ENCODE data around the gene KCNK10.

The KCNK10 gene

DNA sequence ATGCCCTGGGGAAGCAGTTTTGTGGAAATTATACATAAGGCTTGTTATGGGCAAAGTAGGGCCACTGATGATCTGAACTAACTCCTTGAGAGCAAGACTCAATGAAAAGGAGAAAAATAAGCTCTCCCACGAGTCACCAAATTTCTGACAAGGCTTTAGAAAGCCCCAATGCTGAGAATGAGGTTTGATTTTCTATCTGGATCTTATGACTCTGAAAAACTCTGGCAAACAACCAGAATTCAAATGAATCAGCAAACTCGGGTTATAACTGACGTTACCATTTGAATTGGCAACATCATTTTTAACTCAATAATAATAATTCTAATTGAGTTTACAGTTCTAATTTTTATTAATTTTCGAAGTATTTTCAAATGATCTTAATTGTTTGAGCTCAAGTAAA, 79.1 kb downstream of the KCNK10 start:
- no peak overlapping the region for H3K9ac ChIP-seq (ENCODE audit: low read depth, low read length)
- no peak overlapping the region for H3K4me3 ChIP-seq (ENCODE audit: low read length)
- no peaks in the 10 kb centered on the region; the same call in 1 of the 2 replicates for H3K4me1 ChIP-seq (ENCODE audit: insufficient read depth, low read length)
- no peaks in the 10 kb centered on the region for H3K9me3 ChIP-seq (ENCODE audit: insufficient read depth, low read depth, low read length)
- no peaks in the 10 kb centered on the region for H3K27me3 ChIP-seq (ENCODE audit: insufficient read depth, low read length)
- no peaks in the 10 kb centered on the region for H3K36me3 ChIP-seq (ENCODE audit: insufficient read depth, low read depth, low read length)
- no peak overlapping the region for H3K27ac ChIP-seq (ENCODE audit: low read length)

DNA sequence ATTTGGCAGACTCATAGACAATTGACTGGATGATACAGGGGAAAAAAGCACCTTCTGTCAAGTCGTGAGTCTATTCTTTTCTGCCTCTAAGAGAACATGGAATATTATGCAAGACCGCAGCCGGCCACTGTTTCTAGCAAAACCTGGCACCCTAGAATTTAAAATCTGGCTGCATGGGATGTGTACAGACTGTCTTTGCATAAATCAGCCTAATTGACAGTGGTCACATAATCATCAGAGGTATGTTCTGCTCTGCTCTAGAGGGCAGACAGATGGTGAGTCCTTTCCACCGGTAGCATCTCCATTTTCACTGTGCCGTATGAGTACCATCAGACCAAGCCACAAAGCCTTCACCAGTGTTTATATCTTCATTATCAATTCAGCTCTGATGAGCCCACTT, 80.6 kb downstream of the KCNK10 start:
- no peaks in the 10 kb centered on the region for H3K36me3 ChIP-seq (ENCODE audit: insufficient read depth, low read depth, low read length)
- H3K9me3 ChIP-seq (ENCODE audit: insufficient read depth, low read depth, low read length) = no peaks in the 10 kb centered on the region
- no peaks in the 10 kb centered on the region for H3K27me3 ChIP-seq (ENCODE audit: insufficient read depth, low read length)
- H3K9ac ChIP-seq (ENCODE audit: low read depth, low read length) = no peak overlapping the region
- no peaks in the 10 kb centered on the region; the same call in 1 of the 2 replicates for H3K4me1 ChIP-seq (ENCODE audit: insufficient read depth, low read length)
- no peak overlapping the region for H3K4me3 ChIP-seq (ENCODE audit: low read length)
- no peak overlapping the region for H3K27ac ChIP-seq (ENCODE audit: low read length)

DNA sequence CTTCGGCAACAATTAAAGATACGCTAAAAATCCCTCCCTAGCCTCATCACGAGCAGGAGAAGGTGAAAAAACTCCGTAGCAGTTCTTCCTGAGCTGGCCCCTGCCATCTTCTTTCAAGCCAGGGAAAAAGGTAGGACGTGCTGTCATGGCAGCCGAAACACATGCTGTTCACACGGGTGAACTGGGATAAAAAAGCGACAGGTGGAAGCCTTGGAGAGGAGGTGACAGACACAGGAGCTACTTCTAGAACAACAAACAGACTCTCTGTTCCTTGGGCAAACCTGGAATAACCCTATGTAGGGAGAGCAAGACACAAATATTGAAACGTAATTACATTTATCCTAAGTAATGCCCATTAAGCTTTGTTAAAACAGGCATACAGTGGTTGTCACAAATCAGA, 81.3 kb downstream of the KCNK10 start:
- Histone ChIP-seq H3K9ac (ENCODE audit: low read depth, low read length) (no peak overlapping the region), H3K27me3 (ENCODE audit: insufficient read depth, low read length) (no peaks in the 10 kb centered on the region), H3K27ac (ENCODE audit: low read length) (no peak overlapping the region), H3K9me3 (ENCODE audit: insufficient read depth, low read depth, low read length) (no peaks in the 10 kb centered on the region), H3K36me3 (ENCODE audit: insufficient read depth, low read depth, low read length) (no peaks in the 10 kb centered on the region), H3K4me1 (ENCODE audit: insufficient read depth, low read length) (no peaks in the 10 kb centered on the region; the same call in 1 of the 2 replicates), H3K4me3 (ENCODE audit: low read length) (no peak overlapping the region)

DNA sequence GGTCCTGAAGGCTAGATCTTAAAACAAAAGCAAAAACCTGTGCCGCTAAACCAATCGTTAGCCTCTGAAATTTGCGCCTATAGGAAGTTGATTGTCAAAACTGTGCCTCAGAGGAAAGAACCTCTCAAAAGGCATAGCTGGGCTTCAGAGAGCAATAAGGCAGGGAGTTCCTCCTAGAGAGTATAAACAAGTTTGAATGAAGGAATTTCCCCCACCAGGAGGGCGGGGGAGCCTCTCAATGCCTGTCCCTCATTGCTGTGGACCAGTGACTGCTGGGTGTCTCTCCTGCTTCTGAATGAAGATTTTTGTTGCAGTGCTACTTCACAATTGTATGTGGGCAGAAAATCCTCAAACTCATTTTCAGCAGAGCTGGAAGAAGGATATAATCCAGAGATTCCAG, 88.6 kb downstream of the KCNK10 start:
- Histone ChIP-seq H3K36me3 (ENCODE audit: insufficient read depth, low read depth, low read length) (no peaks in the 10 kb centered on the region), H3K9ac (ENCODE audit: low read depth, low read length) (no peak overlapping the region), H3K4me1 (ENCODE audit: insufficient read depth, low read length) (no peaks in the 10 kb centered on the region; the same call in 1 of the 2 replicates), H3K9me3 (ENCODE audit: insufficient read depth, low read depth, low read length) (no peaks in the 10 kb centered on the region), H3K27me3 (ENCODE audit: insufficient read depth, low read length) (no peaks in the 10 kb centered on the region), H3K27ac (ENCODE audit: low read length) (no peak overlapping the region), H3K4me3 (ENCODE audit: low read length) (no peak overlapping the region)

DNA sequence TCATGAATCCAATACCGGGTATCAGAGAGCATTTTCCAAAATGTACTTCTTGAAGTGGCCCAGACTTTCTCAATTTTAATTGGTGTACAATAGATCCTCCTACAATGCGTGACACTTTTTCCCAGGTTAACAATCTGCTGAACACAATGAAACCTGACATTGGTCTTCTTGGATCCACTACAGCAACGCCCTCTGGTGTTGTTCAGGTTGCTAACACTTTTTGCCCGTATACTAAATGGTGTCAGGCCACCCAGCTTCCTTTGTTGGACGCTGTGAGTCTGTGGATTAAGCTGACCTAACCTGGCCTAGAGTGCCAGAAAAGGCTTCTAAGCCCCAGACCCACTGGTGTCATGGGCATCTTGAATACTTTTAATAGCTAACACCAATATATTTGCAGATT, 89.2 kb downstream of the KCNK10 start:
- Histone ChIP-seq H3K27ac (ENCODE audit: low read length) (no peak overlapping the region), H3K36me3 (ENCODE audit: insufficient read depth, low read depth, low read length) (no peaks in the 10 kb centered on the region), H3K9ac (ENCODE audit: low read depth, low read length) (no peak overlapping the region), H3K4me3 (ENCODE audit: low read length) (no peak overlapping the region), H3K27me3 (ENCODE audit: insufficient read depth, low read length) (no peaks in the 10 kb centered on the region), H3K9me3 (ENCODE audit: insufficient read depth, low read depth, low read length) (no peaks in the 10 kb centered on the region), H3K4me1 (ENCODE audit: insufficient read depth, low read length) (no peaks in the 10 kb centered on the region; the same call in 1 of the 2 replicates)

DNA sequence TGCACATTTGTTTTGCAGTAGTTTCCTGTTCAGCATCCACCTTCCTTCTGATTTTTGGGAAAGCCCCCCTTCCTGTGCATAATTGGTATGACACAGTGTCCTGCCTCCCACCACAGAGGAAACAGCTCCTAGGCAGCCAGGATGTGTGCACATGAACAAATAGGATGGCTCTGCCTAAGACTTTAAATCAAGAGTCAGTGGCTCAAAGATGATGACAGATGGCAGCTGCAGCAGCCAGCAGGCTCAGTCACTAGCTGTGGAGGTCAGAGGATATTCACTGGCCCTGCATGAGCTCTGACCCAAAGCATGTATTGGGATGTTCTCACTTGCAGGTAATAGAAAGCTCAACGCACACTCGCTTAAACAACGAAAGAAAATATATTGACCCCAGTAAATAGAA, 90.3 kb downstream of the KCNK10 start:
- no peak overlapping the region for H3K27ac ChIP-seq (ENCODE audit: low read length)
- H3K9ac ChIP-seq (ENCODE audit: low read depth, low read length) = no peak overlapping the region
- no peaks in the 10 kb centered on the region for H3K36me3 ChIP-seq (ENCODE audit: insufficient read depth, low read depth, low read length)
- no peaks in the 10 kb centered on the region; the same call in 1 of the 2 replicates for H3K4me1 ChIP-seq (ENCODE audit: insufficient read depth, low read length)
- H3K4me3 ChIP-seq (ENCODE audit: low read length) = no peak overlapping the region
- H3K27me3 ChIP-seq (ENCODE audit: insufficient read depth, low read length) = no peaks in the 10 kb centered on the region
- H3K9me3 ChIP-seq (ENCODE audit: insufficient read depth, low read depth, low read length) = no peaks in the 10 kb centered on the region

DNA sequence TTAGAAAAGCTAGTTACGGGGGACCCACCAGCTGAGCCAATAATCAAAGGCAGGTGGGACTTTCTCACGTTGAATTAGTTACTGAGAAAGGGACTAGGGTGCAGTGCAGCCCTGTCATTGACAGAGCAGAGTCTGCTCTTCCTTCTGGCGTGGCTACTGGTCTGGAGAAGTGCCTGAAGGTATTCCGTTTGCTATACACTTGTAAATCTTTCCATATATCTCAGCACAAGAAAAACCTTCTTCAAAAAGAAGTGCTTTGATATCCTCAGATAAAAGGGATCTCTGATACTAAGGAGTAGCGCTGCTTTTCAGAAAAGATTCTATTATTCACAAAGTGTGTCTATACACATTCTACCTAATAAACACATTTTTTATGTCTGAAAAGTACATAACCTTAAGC, 91.5 kb downstream of the KCNK10 start:
- H3K9me3 ChIP-seq (ENCODE audit: insufficient read depth, low read depth, low read length) = no peaks in the 10 kb centered on the region
- H3K4me3 ChIP-seq (ENCODE audit: low read length) = no peak overlapping the region
- no peaks in the 10 kb centered on the region for H3K27me3 ChIP-seq (ENCODE audit: insufficient read depth, low read length)
- H3K4me1 ChIP-seq (ENCODE audit: insufficient read depth, low read length) = no peaks in the 10 kb centered on the region; the same call in 1 of the 2 replicates
- no peak overlapping the region for H3K9ac ChIP-seq (ENCODE audit: low read depth, low read length)
- no peaks in the 10 kb centered on the region for H3K36me3 ChIP-seq (ENCODE audit: insufficient read depth, low read depth, low read length)
- H3K27ac ChIP-seq (ENCODE audit: low read length) = no peak overlapping the region

DNA sequence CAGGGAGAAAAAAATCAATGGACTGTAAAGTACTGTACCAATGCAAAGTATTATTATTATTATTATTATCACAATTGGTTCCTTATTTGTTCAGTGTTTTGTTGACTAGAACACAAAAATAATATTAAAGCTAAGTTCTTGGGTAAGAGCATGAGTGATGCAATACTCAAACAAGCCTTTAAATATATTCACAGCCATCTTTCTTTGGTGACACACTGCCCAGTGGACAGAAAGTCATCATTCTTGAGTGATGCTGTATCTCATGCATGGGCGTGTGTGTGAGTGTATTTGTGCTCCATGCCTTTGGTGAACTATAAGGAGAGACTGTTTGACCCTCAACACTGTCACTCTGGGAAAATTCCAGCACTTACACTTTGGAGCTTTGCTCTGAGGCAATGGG, 93.6 kb downstream of the KCNK10 start:
- H3K9ac ChIP-seq (ENCODE audit: low read depth, low read length) = no peak overlapping the region
- H3K4me3 ChIP-seq (ENCODE audit: low read length) = no peak overlapping the region
- H3K9me3 ChIP-seq (ENCODE audit: insufficient read depth, low read depth, low read length) = no peaks in the 10 kb centered on the region
- no peaks in the 10 kb centered on the region; the same call in 1 of the 2 replicates for H3K4me1 ChIP-seq (ENCODE audit: insufficient read depth, low read length)
- no peaks in the 10 kb centered on the region for H3K36me3 ChIP-seq (ENCODE audit: insufficient read depth, low read depth, low read length)
- H3K27ac ChIP-seq (ENCODE audit: low read length) = no peak overlapping the region
- no peaks in the 10 kb centered on the region for H3K27me3 ChIP-seq (ENCODE audit: insufficient read depth, low read length)

DNA sequence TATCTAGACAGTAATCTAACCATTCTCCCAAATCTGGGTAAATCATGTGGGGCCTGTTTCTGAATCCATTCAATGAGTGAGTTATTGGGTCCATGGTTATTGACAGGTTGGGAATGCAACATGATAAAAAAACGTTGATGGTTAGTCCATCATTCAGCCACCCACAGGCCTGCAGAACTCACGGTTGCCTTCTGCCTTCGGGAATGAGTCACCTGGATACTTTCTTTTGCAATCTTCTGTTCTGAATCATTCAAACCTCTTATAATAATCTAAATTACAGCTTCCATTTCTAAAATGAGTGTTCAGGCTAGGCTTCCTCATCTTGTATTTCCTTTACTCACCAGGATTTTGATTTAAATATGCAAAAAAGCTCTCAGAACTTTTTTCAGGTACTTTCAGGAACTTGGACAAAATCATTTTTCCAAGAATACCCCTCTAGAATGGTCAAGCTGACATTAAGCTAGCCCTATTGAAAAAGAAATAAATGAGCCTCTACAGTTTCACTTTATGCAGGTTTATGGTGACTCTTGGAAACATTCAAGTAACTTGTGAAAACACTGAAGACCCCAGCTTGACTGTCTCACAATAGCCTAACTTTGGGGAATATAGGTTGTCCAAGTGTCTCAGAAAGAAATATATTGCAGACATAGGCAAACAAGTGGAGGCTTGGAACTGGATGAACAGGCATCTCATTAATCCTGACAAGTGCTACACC, 94.4 kb downstream of the KCNK10 start:
- Histone ChIP-seq H3K4me3 (ENCODE audit: low read length) (no peak overlapping the region), H3K9ac (ENCODE audit: low read depth, low read length) (no peak overlapping the region), H3K36me3 (ENCODE audit: insufficient read depth, low read depth, low read length) (no peaks in the 10 kb centered on the region), H3K27ac (ENCODE audit: low read length) (no peak overlapping the region), H3K4me1 (ENCODE audit: insufficient read depth, low read length) (no peaks in the 10 kb centered on the region; the same call in 1 of the 2 replicates), H3K27me3 (ENCODE audit: insufficient read depth, low read length) (no peaks in the 10 kb centered on the region), H3K9me3 (ENCODE audit: insufficient read depth, low read depth, low read length) (no peaks in the 10 kb centered on the region; the same call in 1 of the 2 replicates)

DNA sequence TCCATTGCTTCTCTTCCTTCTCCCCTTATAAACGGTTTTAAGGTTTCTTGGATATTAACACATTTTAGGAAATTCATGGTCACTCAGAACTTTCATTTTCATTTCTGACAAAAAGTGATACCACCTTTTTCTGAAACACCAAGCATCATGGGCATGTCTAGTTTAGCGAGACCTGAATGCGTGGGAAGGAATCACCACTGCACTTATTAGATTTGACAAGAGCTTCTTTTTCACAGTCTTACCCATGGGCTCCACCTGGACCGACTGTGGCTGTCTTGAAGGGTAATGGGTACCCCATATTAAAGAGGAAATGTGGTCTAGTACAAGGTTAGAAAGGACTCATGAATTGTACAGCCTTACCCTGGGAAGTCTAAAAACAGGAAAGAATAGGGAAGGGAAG, 95.4 kb downstream of the KCNK10 start:
- Histone ChIP-seq H3K9ac (ENCODE audit: low read depth, low read length) (no peak overlapping the region), H3K27me3 (ENCODE audit: insufficient read depth, low read length) (no peaks in the 10 kb centered on the region), H3K4me1 (ENCODE audit: insufficient read depth, low read length) (no peaks in the 10 kb centered on the region), H3K9me3 (ENCODE audit: insufficient read depth, low read depth, low read length) (peaks cover 5% of the 10 kb centered on the region; the same call in 1 of the 2 replicates), H3K4me3 (ENCODE audit: low read length) (no peak overlapping the region), H3K27ac (ENCODE audit: low read length) (no peak overlapping the region), H3K36me3 (ENCODE audit: insufficient read depth, low read depth, low read length) (no peaks in the 10 kb centered on the region)

DNA sequence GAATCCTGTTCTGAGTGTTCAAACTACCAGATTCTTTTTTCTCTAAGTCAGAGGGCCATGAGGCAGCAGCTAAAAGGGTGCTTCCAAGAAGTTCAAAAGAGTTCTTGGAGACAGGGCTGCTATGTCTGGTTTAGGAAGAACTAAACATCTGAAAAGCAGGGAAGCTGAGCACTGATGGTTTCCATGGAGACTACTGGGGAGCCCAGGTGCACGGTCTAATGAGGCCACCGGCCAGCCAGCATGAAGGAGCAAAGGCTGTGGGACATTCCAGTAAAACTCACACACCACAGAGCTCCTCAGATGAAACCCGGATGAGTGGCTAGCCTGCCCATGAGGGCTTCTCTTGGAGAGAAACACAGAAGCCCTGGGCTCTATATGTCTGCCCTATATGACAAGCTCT, 97.3 kb downstream of the KCNK10 start:
- no peak overlapping the region for H3K9ac ChIP-seq (ENCODE audit: low read depth, low read length)
- H3K4me1 ChIP-seq (ENCODE audit: insufficient read depth, low read length) = no peaks in the 10 kb centered on the region
- H3K36me3 ChIP-seq (ENCODE audit: insufficient read depth, low read depth, low read length) = no peaks in the 10 kb centered on the region
- H3K27ac ChIP-seq (ENCODE audit: low read length) = no peak overlapping the region
- H3K27me3 ChIP-seq (ENCODE audit: insufficient read depth, low read length) = no peaks in the 10 kb centered on the region
- H3K4me3 ChIP-seq (ENCODE audit: low read length) = no peak overlapping the region
- peaks cover 11% of the 10 kb centered on the region; the same call in 1 of the 2 replicates for H3K9me3 ChIP-seq (ENCODE audit: insufficient read depth, low read depth, low read length)

DNA sequence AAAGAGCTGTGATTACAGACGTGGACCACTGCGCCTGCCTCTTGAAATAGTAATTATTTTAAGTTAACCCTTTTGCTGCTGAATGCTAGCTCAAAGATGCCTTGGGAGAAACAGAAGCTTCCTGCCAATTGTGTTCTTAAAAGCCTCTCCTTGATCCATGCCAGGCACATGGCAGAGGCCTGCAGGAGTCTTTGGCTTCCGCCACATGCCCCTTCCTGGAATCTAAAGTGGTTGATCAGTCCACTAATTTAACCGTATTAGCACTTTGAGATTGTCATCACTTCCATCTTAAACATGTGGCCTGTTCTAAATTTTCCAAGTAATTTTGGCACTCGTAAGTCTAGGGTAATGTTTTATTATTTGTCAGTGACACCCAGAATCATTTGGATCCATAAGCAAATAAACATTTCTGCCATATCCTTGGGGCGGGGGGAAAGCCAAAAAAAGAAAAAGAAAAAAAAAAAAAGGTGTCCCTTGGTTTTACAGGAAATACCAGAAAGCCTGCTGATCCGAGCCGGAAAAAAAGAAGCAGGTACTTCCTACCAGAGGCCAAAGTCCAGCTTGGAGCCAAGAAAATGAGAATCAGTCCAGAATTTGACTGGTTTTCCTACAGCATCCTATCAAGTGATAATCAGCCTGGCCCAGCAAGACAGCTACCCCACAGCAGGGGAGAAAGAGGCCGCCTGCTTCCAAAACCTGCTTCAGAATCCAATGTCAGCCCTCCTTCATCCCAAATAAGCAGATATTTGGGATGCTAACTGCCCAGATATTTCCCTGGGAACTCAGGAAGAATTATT, 104.8 kb downstream of the KCNK10 start:
- Histone ChIP-seq H3K36me3 (ENCODE audit: insufficient read depth, low read depth, low read length) (no peaks in the 10 kb centered on the region), H3K9ac (ENCODE audit: low read depth, low read length) (no peak overlapping the region), H3K9me3 (ENCODE audit: insufficient read depth, low read depth, low read length) (peaks cover 8% of the 10 kb centered on the region; the same call in 1 of the 2 replicates), H3K4me3 (ENCODE audit: low read length) (no peak overlapping the region), H3K27ac (ENCODE audit: low read length) (no peak overlapping the region), H3K4me1 (ENCODE audit: insufficient read depth, low read length) (no peaks in the 10 kb centered on the region), H3K27me3 (ENCODE audit: insufficient read depth, low read length) (no peaks in the 10 kb centered on the region)
